ENCODE measurements around the gene LRFN3.

DNA sequence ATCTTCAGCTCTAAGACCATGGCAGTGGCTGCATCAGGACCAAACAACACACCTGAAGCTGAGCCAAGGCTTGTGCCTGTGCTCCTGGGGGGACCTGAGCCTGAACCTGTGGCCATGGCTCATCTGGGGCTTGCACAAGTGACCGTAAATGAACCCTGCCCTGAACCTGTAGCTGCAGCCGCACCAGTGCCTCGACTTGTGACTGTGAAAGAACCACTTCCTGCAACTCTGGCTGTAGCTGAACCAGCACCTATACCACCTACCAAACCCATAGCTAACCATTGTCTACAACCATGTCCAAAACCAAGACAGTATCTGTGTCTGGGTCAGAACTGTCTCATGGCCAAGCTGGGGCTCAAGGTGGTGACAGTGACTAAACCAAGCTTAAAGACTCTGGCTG is 30.6 kb downstream of the LRFN3 start:
- TF ChIP-seq CTCF (IDR thresholded peaks at IDR 0.05): no peak
- no peak for TF ChIP-seq POLR2A (IDR thresholded peaks at IDR 0.05)

Data from testis (tissue), 2 donors.